PFSK-1 (cell line): ENCODE results near the gene GUK1.

Experiments used
- FOXP2 ChIP-seq: optimal IDR thresholded peaks from 2 replicates; pipeline ENCODE3; 2011; ENCODE audit warnings: borderline replicate concordance, control low read depth, inconsistent platforms; ENCODE audit not compliant: insufficient read depth; ENCODE audit errors: extremely low read length, extremely low read depth
- POLR2AphosphoS5 ChIP-seq: IDR thresholded peaks from 2 replicates; pipeline ENCODE4 v1.6.1; 2012; ENCODE audit warnings: low read depth, mild to moderate bottlenecking, control low read depth, low read length, moderate library complexity
- REST ChIP-seq, 2 experiments: IDR thresholded peaks; 2 replicates each; pipeline versions ENCODE4 v1.6.1 to v1.8.0; 2011 to 2012; ENCODE audit warnings: low read depth in 2 of 2, low read length in 2 of 2, control low read depth in 1 of 2, inconsistent platforms in 1 of 2, mild to moderate bottlenecking in 1 of 2, moderate library complexity in 1 of 2; ENCODE audit not compliant: insufficient read depth in 1 of 2
- SIN3A ChIP-seq: IDR thresholded peaks from 2 replicates; pipeline ENCODE4 v1.6.1; 2012; ENCODE audit warnings: mild to moderate bottlenecking, low read length, moderate library complexity, borderline replicate concordance; ENCODE audit not compliant: insufficient read depth
- TAF1 ChIP-seq: IDR thresholded peaks from 2 replicates; pipeline ENCODE4 v1.6.1; 2012; ENCODE audit warnings: low read length, control low read depth, borderline replicate concordance; ENCODE audit not compliant: insufficient read depth

GUK1 gene

GRCh38 chr1:228143480-228144192 lies 3.6 kb downstream of the GUK1 start:
- TF ChIP-seq REST (IDR thresholded peaks at IDR 0.05; ENCODE audit: insufficient read depth in 1 of 2, low read depth in 2 of 2, low read length in 2 of 2) (no peak), POLR2AphosphoS5 (no peak), SIN3A (no peak), TAF1 (no peak), FOXP2 (no peak)

GRCh38 chr1:228144193-228144992 lies 4.3 kb downstream of the GUK1 start:
- TF ChIP-seq SIN3A (no peak), POLR2AphosphoS5 (no peak), REST (IDR thresholded peaks at IDR 0.05; ENCODE audit: insufficient read depth in 1 of 2, low read depth in 2 of 2, low read length in 2 of 2) (no peak), FOXP2 (no peak), TAF1 (no peak)

- TF ChIP-seq SIN3A (no peak), TAF1 (no peak), REST (IDR thresholded peaks at IDR 0.05; ENCODE audit: insufficient read depth in 1 of 2, low read depth in 2 of 2, low read length in 2 of 2) (no peak), POLR2AphosphoS5 (no peak), FOXP2 (no peak)
Observed at GRCh38 chr1:228144993-228145343, 4.9 kb downstream of the GUK1 start.

DNA sequence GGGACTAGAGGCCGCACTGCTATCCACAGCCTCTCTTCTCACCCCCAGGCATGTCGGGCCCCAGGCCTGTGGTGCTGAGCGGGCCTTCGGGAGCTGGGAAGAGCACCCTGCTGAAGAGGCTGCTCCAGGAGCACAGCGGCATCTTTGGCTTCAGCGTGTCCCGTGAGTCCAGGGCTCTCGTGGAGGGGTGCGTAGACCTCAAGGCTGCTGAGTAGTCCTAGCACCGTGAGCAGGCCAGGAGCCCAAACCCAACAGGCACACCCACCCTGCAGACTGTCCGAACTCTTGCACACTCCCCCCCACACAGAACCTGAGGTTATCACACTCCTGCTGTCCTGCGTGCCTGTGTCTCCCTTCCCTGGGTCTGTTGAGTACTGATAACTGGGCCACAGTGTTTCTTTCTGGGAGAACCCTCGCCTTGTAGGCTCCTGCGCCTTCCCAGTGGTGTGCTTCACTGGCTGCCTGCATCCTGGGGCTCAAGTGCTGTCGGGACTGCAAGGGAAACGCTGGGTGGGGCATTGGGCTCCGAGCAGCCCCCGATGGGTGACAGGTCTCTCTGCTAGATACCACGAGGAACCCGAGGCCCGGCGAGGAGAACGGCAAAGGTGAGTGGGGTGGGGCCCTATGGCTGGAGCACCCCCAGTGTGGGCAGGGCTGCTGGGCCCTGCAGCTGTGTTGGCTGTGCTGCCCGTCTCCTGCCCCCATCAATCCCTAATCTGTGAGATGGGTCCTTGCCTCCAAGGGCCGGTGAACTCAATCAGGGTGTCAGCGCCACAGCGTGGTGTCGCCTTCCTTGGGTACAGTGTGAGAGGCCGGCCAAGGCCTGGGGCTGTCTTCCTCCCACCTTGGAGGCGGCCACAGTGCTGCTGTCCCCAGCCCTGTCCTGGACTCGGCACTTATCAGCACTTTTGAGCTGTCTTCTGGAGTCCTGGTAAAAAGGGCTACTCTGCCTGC lies 5.7 kb downstream of the GUK1 start:
- TF ChIP-seq REST (IDR thresholded peaks at IDR 0.05; ENCODE audit: insufficient read depth in 1 of 2, low read depth in 2 of 2, low read length in 2 of 2) (no peak), SIN3A (no peak), POLR2AphosphoS5 (no peak), TAF1 (no peak), FOXP2 (no peak)
